GM18909 (cell line): ENCODE measurements around the gene SPEF1.

Source experiments
- ATAC-seq: cut with Tn5 transposase; IDR thresholded peaks from one replicate; pipeline ENCODE4 v1.9.1; 2021; ENCODE audit warnings: mild to moderate bottlenecking; ENCODE audit not compliant: unreplicated experiment, poor library complexity

The SPEF1 gene

GRCh38 chr20:3751675-3752385 lies 29.4 kb downstream of the SPEF1 start:
- no peak for ATAC-seq

- no peak for ATAC-seq
Observed at GRCh38 chr20:3751305-3751674, 30.0 kb downstream of the SPEF1 start.

- ATAC-seq = no peak
Observed at GRCh38 chr20:3749689-3750531, 31.3 kb downstream of the SPEF1 start.

DNA sequence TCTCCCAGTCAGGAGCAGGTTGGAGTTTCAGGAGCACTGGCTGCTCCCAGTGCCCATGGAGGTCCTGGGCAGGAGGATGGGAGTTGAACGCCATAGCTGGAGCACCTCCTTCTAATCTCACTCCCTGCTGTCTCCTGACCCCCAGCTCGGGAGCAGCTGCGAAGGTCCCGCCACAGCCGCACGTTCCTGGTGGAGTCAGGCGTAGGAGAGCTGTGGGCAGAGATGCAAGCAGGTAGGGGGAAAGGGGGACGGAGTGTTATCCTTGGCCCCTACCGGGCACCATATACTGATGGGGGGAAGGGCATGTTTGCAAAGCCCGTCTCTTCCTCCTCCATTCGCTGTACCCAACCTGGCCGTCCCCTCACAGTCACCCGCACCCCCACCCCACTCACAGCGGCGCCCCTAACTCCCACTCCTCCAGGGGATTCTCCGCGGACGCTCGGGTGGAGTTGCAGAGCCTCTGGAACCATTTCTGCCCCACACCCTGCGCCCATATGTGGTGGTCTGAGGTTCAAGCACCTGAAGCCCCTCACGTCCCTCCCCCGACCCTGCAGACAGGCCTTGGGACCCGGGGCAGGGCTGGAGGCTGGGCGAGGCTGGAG lies 32.1 kb downstream of the SPEF1 start:
- no peak for ATAC-seq

- no peak for ATAC-seq
Observed at GRCh38 chr20:3748073-3748472, 33.2 kb downstream of the SPEF1 start.

GRCh38 chr20:3747471-3747870 lies 33.8 kb downstream of the SPEF1 start:
- no peak for ATAC-seq

DNA sequence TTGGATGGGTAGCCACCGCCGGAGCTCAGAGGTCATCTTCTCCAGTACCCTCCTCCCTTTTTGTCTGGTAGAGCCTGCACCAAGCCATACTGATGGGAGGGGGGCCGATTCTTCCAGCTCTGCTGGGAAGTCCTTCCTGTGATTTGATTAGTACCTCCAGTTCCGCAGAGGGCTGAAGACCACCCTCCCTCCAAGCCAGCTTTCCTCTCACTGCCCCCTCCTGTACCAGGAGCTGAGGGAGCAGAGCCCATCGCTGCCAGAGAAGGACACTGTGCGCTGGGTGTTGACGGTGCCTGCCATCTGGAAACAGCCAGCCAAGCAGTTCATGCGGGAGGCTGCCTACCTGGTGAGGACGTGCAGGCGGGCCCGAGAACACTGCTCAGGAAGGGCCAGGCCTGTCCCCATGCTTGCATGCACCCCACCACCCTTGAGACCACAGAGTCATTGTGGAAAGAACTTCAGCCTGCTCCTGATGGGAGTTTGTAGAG lies 35.5 kb downstream of the SPEF1 start:
- no peak for ATAC-seq

DNA sequence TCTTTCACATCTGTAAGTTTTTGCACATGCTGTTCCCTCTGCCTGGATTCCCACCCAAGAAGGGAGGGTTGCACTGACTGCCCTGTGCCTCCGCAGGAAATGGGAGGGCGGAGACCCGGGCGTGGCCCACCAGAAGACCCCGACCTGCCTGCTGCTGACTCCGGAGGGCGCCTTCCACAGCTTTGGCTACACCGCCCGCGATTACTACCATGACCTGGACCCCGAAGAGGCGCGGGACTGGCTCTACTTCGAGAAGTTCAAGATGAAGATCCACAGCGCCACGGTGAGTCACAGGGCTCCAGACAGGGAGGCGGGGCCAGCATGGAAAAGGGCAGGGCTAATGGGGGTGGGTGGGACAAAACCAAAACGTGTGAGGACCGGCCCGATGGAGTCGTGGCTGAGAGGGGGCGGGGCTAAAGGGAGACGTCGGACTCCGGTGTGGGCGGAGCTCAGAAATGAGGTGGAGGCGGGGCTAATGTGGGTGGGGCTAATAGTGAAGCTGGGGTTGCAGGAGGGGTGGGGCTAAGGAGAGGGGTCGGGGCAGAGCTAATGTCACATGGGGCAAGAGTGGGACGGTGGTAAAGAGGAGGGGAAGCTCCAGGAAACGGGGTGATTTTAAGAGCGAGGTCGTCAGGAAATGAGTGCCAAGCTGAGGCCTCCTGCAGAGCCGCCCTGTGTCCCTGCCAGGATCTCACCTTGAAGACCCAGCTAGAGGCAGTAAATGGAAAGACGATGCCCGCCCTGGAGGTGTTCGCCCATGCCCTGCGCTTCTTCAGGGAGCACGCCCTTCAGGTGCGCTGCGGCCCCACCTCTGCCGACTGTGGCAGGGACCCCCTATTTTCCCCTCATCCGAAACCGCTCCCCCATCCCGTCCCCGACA lies 36.2 kb downstream of the SPEF1 start:
- no peak for ATAC-seq

GRCh38 chr20:3744037-3744436 lies 37.2 kb downstream of the SPEF1 start:
- no peak for ATAC-seq

DNA sequence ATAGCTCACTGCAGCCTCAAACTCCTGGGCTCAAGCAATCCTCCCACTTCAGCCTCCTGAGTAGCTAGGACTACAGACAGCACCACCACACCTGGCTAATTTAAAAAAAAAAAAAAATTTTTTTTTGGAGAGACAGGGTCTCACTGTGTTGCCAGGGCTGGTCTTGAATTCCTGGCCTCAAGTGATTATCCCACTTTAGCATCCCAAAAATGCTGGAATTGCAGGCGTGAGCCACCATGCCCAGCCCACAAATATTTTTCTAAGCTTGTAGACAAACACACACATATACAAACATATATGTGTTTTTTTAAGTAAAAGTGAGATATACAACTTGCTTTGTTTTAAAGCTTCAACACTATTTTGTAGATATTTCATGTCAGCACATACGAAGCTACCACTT lies 38.0 kb downstream of the SPEF1 start:
- no peak for ATAC-seq

DNA sequence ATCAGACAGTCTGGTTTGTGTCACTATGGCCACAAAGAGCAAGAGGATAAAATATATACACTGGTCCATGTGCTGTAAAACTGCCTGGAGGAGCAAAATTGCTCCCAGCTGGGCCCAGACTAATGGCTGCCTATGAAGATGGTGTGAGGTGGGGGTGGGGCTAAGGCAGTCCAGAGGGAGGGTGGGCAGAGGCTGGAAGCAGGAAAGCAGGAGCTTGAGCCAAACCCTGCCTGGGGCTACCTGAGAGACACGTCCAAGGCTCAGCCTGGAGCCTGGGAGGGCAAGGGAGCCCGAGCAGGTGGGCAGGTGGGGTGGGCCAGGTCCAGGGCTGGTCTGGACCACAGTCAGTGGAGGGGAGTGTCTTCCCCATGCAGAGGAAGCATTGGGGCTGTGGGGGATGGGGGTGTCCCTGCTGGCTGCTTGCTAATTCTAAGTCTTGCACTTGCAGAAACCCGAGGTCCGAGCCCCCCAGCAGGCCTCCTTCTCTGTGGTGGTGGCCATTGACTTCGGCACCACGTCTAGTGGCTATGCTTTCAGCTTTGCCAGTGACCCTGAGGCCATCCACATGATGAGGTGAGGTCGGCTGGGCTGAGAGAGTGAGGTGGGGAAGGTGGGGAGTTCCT lies 39.3 kb downstream of the SPEF1 start:
- ATAC-seq = no peak

DNA sequence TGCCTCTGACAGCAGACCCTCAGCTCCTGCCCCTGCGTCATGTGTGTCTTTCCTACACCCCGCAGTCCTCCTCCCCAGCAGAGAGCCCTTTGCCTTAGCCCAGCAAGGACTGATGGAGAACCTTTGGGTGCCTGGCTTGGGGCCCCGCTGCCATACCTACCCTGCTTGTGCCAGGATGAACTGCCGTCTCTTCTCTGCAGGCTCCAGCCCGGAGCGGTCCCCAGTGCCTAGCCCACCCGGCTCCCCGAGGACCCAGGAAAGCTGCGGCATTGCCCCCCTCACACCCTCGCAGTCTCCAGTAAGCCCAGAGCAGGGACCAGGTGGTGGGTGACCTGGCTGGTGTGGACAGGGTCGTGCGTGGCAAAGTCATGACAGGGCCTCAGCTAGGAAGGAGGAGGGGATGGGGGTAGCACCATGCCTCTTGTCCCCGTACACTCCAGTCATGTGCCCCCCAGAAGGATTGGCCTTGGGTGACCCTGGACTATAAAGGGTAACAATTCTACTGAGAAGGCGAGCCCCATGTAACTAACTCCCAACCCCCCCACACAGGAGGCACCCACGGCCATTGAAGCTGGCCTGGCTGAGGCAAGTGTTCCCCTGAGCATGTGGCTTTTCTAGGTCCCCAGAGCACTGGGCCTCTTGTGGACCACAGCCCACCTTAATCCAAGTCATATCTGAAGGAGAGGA lies 40.5 kb downstream of the SPEF1 start:
- ATAC-seq = no peak

DNA sequence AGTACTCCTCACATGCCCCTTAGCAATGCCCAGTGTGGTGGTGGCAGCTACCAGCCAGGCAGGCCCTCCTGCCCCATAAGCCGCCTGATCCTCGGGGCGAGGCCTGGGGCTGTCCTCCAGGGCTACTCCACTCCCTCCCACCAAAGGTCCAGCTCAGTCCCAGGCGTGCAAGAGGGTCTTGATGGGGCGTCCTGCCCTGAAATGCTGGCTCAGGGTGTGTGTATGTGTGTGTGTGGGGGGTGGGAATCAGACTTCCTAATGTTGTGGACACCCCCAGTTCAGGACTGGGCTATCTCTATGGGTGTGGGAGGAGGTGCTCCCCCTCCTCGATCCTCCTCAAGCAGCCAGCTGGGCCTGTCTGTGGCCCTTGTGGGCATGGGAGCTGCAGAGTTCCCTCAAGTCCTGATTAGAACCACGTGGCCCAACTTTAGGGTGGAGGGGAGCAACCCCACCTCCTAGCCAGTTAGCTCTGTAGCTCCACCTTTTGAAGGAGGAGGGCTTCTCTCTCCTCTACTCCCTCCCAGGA lies 41.3 kb downstream of the SPEF1 start:
- no peak for ATAC-seq

- ATAC-seq = no peak
Observed at GRCh38 chr20:3739054-3739925, 42.0 kb downstream of the SPEF1 start.

DNA sequence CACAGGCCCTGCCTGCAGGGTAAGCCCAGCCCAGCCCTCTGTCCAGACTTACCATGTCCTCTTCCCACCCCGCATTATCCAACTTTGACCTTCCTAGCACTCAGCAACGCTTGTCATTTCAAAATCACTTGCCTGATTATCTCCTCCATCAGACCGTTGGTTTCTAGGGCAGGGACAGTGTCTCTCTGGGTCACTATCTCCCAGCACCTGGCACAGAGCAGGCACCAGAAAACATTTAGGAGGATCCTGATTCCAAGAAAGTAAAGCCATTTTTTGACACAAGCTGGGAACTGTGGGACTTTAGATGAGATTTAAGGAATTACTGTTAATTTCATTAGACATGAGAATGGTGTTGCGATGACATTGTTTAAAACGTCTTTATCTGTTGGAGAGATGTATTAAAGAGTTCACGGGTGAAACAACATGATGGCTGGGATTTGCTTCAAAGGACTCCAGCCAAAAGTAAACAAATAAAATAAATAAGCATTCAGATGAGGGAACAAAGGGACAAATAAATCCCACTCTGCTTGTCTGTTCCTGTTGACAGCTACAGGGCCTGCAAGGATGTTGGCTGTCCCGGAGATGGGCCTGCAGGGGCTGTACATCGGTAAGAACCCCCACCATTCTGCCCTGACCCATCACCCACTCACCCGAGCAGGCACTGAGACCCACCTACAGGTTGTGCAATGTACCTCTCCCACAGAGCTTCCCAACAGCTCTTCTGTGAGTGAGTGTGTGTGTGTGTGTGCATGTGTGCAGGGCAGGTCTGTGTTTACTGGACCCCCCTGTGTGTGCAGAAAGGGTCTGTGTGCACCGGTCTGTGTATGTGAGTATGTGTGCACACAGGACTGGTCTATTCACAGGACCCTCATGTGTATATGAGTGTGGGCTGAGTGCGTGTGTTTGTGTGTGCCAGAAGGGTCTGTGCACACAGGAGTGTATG lies 42.9 kb downstream of the SPEF1 start:
- ATAC-seq = no peak

- ATAC-seq = no peak
Observed at GRCh38 chr20:3735768-3736167, 45.5 kb downstream of the SPEF1 start.
